GM18508 (cell line): ENCODE measurements around the gene ABL2.

Experiments
- ATAC-seq: cut with Tn5 transposase; IDR thresholded peaks from one replicate; pipeline ENCODE4 v1.9.1; 2021; ENCODE audit warnings: moderate number of reproducible peaks; ENCODE audit not compliant: insufficient read depth, unreplicated experiment

The ABL2 gene

DNA sequence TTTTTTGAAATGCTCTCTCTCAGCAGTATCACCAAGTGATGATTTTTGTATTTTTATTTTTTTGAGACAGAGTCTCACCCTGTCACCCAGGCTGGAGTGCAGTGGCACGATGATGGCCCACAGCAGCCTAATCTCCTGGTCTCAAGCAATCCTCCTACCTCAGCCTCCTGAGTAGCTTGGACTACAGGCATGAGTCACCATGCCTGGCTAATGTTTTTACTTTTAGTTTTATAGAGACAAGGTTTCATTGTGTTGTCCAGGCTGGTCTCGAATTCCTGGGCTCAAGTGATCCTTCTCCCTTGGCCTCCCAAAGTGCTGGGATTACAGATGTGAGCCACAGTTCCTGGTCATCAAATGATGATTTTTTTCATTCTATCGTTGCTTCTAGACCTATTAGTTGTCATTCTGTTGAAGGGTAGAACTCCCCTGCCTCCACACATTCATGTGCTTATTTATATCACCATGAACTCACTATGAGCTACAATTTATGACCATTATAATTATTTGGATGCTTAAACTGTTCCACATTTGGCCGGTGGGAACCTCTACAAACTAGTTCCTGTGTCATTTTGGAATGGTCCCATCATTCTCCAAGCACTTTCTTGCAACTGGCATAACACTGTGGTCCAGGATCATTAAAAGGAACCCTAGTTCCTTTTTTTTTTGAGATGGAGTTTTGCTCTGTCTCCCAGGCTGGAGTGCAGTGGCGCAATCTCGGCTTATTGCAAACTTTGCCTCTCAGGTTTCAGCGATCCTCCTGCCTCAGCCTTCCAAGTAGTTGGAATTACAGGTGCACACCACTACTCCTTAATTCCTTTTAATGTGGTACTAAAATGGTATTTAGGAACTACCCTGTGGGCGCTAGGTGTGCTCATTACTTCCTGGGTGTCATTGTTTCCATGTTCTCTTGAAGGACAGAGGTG, 167.9 kb downstream of the ABL2 start:
- no peak for ATAC-seq

DNA sequence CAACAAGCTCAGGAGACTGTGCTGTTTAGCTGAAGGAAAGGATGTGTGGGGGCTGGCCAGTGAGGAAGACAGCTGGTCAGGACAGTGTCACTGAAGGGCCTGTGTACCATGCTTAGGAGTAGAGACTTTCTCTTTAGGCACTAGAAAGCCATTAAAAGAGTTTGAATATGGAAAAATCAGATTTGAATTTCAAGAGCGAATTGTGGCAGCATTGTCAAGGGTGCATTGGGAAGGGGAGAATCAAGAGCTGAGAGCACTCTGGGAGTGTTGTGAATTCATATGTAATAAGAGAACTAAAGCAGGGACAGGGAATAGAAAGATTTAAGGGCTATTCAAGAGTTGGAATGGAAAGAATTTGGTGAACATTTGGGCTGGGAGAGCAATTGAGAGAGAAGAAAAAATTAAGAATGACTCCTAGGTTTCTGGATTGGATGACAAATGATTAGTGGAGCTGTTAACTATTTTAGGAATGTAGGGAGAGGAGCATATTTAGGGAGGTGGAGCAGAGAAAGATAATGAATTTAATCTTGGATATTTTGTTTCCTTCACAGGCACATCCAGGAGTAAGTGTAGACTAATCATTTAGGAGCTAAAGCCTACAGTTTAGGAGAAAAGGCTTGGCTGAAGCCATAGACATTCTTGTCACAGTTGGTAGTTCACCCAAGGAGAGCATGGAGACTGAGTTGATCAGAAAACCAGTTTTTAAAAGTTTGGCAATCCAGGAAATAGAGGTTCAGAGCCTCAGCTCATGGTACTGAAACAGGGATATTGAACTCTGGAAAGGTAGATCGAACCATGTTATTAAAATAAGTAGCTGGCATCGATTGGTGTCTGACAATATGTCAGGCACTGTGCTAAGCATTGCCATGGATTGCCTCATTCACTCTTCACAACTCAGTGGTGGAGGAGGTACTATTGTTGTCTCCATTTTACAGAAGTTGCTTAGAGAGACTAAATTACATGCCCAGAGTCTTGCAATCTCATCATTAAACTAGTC, 170.7 kb downstream of the ABL2 start:
- ATAC-seq: no peak

DNA sequence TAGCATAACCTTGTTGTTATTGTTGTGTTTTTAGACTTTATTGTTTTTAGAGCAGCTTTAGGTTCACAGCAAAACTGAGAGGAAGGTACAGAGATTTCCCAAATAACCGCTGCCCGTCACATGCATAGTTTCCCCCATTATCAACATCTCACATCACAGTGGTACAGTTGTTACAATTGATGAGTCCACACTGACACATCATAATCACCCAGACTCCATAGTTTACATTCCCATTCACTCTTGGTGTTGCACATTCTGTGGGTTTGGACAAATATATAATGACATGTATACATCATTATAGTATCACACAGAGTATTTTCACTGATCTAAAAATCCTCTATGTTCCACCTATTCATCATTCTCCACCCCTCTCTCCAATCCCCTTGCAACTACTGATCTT, 173.5 kb downstream of the ABL2 start:
- no peak for ATAC-seq

DNA sequence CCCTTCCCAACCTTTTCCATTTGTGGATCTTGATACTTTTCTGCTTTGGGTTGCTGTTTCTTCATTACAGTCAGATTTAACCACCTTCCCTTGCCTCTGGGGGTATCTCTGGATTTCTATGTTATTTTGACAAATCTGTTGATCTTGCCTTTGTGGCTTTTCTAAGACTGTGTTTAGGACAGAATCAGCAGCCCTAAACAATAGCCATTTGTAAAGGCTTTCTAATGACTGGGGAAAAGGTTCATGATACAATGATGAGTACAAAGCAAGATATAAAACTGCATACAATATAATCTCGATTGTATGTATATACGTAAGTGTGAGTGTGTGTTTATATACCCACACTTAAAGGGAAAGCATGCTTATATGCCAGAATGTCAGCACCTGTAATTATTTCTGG, 176.0 kb downstream of the ABL2 start:
- no peak for ATAC-seq

DNA sequence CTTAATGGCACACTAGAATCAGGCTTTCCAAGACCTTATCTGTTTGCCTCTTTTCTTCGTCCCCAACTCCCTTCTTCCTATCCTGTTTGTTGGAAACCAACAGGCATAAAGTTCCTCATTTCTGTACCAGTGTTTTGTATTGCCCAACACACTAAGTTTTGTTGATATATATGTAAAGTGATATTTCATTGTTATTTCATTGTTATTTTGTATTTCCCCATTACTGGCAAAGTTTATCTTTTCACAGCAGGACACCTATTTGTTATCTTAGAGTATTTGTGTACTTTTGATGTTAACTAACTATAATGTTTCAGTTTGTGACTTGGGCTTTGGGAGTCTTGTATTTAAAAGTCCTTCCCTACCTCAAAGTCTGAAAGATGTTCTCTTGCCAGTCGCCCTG, 176.7 kb downstream of the ABL2 start:
- ATAC-seq: no peak
